Upper lobe of left lung (tissue), 6 donors: ENCODE results near the gene LPCAT1. TPM values are rescaled to one million over a fixed set of nuclear protein-coding genes. Genes with fewer than 3 reads are reported as not detected.

ENCODE experiments used
- ATAC-seq, 2 donors: fragments of 200-7000 bp; cut with Tn5 transposase; one replicate each; pipeline ENCODE4 v1.9.1; 2022; ENCODE audit warnings: mild to moderate bottlenecking in 2 of 2, moderate library complexity in 2 of 2; ENCODE audit not compliant: low FRiP score in 2 of 2
- DNase-seq, 2 donors: peaks; one replicate each; pipeline ENCODE4 v3.0.0-alpha.2; 2019 to 2020
- H3K27ac ChIP-seq, 4 donors: fragments of 200-600 bp; sonication (generic); one replicate each; pipeline ENCODE4 v1.5.1; 2016 to 2019
- H3K27me3 ChIP-seq, 4 donors: fragments of 200-600 bp; sonication (generic); one replicate each; pipeline ENCODE4 v1.5.1; 2017 to 2019
- H3K36me3 ChIP-seq, 4 donors: fragments of 200-600 bp; sonication (generic); one replicate each; pipeline ENCODE4 v1.5.1; 2016 to 2019
- H3K4me1 ChIP-seq, 4 donors: fragments of 200-600 bp; sonication (generic); one replicate each; pipeline ENCODE4 v1.5.1; 2018 to 2019
- H3K4me3 ChIP-seq, 4 donors: fragments of 200-600 bp; sonication (generic); one replicate each; pipeline ENCODE4 v1.5.1; 2017 to 2019; ENCODE audit warnings: mild to moderate bottlenecking in 2 of 4, moderate library complexity in 1 of 4
- H3K9me3 ChIP-seq, 4 donors: fragments of 200-600 bp; sonication (generic); one replicate each; pipeline ENCODE4 v1.5.1; 2018 to 2019
- CTCF ChIP-seq, 6 experiments: fragments of 450-650 bp in 4 of 6; fragments of 200-600 bp in 2 of 6; sonication (generic) in 2 of 6; IDR thresholded peaks; one replicate each; pipeline ENCODE4 v1.5.1; 2016 to 2019; ENCODE audit warnings: antibody characterized with exemption in 6 of 6
- EP300 ChIP-seq, 4 donors: sonication (generic); formaldehyde crosslinking; IDR thresholded peaks; one replicate each; pipeline ENCODE4 v1.5.1; 2017; ENCODE audit warnings: antibody characterized with exemption in 4 of 4, control low read depth in 2 of 4
- POLR2A ChIP-seq, 4 donors: fragments of 450-650 bp; IDR thresholded peaks; one replicate each; pipeline ENCODE4 v1.5.1; 2016 to 2017; ENCODE audit warnings: antibody characterized with exemption in 4 of 4, mild to moderate bottlenecking in 2 of 4
- POLR2AphosphoS5 ChIP-seq, 2 donors: sonication (generic); formaldehyde crosslinking; IDR thresholded peaks; one replicate each; pipeline ENCODE4 v1.5.1; 2017; ENCODE audit warnings: antibody characterized with exemption in 2 of 2
- WGBS, 2 donors: methylation state at CpG; one replicate each; pipeline ENCODE4 v1.1.5; 2017 to 2018; 5-methylcytosine and 5-hydroxymethylcytosine counted together
- total RNA-seq, 6 donors: library from RNA; depleted of rRNA in 4 of 6; stranded (reverse); fragments of >200 nt in 4 of 6; gene quantifications; one replicate each; pipeline versions ENCODE4 v1.1.0 to v1.2.1, GENCODE V29; 2016 to 2021
- donor health status: DM: no; HTN: no; CAD: no; lungs with moderate emphysema.
- donor health status: DM: no; HTN: yes; CAD: no; lungs with severe emphysema.

LPCAT1 gene
- total RNA-seq, 6 donors from 2014 or later = 403 to 922 (median 538) TPM

- 58 to 62% methylated on average over 25 to 26 of the region's 26 CpGs for WGBS, 2 donors
- Histone ChIP-seq H3K27ac (peak overlapping the region in 2 of 4 donors; percentile 49 to 96), H3K36me3 (peaks cover 3 to 71% (median 39%) of the 10 kb centered on the region in 4 donors), H3K4me3 (no peak overlapping the region), H3K9me3 (no peaks in the 10 kb centered on the region), H3K4me1 (peaks cover 27 to 74% (median 50%) of the 10 kb centered on the region in 4 donors), H3K27me3 (no peaks in the 10 kb centered on the region)
- ATAC-seq (no peak), DNase-seq (peak in 1 of 2 donors; percentile 23)
- no peak for TF ChIP-seq CTCF (IDR thresholded peaks at IDR 0.05)
- TF ChIP-seq EP300 (IDR thresholded peaks at IDR 0.05) = no peak
- TF ChIP-seq POLR2A (IDR thresholded peaks at IDR 0.05) = no peak
- no peak for TF ChIP-seq POLR2AphosphoS5 (IDR thresholded peaks at IDR 0.05)
These were observed 10.3 kb downstream of the LPCAT1 start for GRCh38 chr5:1513326-1514026.

- peaks cover 27 to 75% (median 52%) of the 10 kb centered on the region in 4 donors for H3K4me1 ChIP-seq
- peaks cover 3 to 74% (median 39%) of the 10 kb centered on the region in 4 donors for H3K36me3 ChIP-seq
- WGBS, 2 donors = 88 to 89% methylated on average over 21 to 25 of the region's 25 CpGs
- TF ChIP-seq POLR2A (IDR thresholded peaks at IDR 0.05) = no peak
- no peak for TF ChIP-seq POLR2AphosphoS5 (IDR thresholded peaks at IDR 0.05)
- no peak for TF ChIP-seq EP300 (IDR thresholded peaks at IDR 0.05)
- TF ChIP-seq CTCF (IDR thresholded peaks at IDR 0.05) = no peak
- ATAC-seq = no peak
- peak overlapping the region in 2 of 4 donors; percentile 49 to 96 for H3K27ac ChIP-seq
- H3K9me3 ChIP-seq = no peaks in the 10 kb centered on the region
- H3K27me3 ChIP-seq = no peaks in the 10 kb centered on the region
- DNase-seq = peak; percentile 20 to 58
- no peak overlapping the region for H3K4me3 ChIP-seq
These were observed 11.0 kb downstream of the LPCAT1 start for GRCh38 chr5:1512541-1513291.

- TF ChIP-seq CTCF (IDR thresholded peaks at IDR 0.05) = peak in 1 of 6 experiments; percentile 15
- TF ChIP-seq EP300 (IDR thresholded peaks at IDR 0.05) = no peak
- Histone ChIP-seq H3K27ac (peak overlapping the region in 2 of 4 donors; percentile 19 to 96), H3K36me3 (peaks cover 3 to 77% (median 39%) of the 10 kb centered on the region in 4 donors), H3K27me3 (no peaks in the 10 kb centered on the region), H3K9me3 (no peaks in the 10 kb centered on the region), H3K4me3 (no peak overlapping the region), H3K4me1 (peaks cover 24 to 74% (median 51%) of the 10 kb centered on the region in 4 donors)
- DNase-seq (peak; percentile 20 to 74), ATAC-seq (no peak)
- 74 to 88% methylated on average over 5 to 17 of the region's 21 CpGs for WGBS, 2 donors
These were observed 11.9 kb downstream of the LPCAT1 start for GRCh38 chr5:1511651-1512540.

- H3K9me3 ChIP-seq = no peaks in the 10 kb centered on the region
- DNase-seq = peak; percentile 20 to 78
- WGBS, 2 donors = 96% methylated on average over 19 to 20 of the region's 20 CpGs
- H3K4me3 ChIP-seq = no peak overlapping the region
- TF ChIP-seq EP300 (IDR thresholded peaks at IDR 0.05) (no peak), POLR2A (IDR thresholded peaks at IDR 0.05) (peak in 1 of 4 donors; percentile 4), CTCF (IDR thresholded peaks at IDR 0.05) (no peak), POLR2AphosphoS5 (IDR thresholded peaks at IDR 0.05) (no peak)
- peaks cover 3 to 72% (median 39%) of the 10 kb centered on the region in 4 donors for H3K36me3 ChIP-seq
- H3K27ac ChIP-seq = peak overlapping the region in 1 of 4 donors; percentile 5
- H3K27me3 ChIP-seq = no peaks in the 10 kb centered on the region
- peaks cover 20 to 74% (median 50%) of the 10 kb centered on the region in 4 donors for H3K4me1 ChIP-seq
- ATAC-seq = no peak
These were observed 12.7 kb downstream of the LPCAT1 start for GRCh38 chr5:1511048-1511447.
